H1 (cell line): Measurements from ENCODE around the gene SENP2. TPM values are rescaled to one million over a fixed set of nuclear protein-coding genes. Genes with fewer than 3 reads are reported as not detected.

Experiments used
- ATF2 ChIP-seq: IDR thresholded peaks from 2 replicates; pipeline ENCODE4 v1.6.1; 2012; ENCODE audit warnings: low read length, inconsistent platforms
- E2F6 ChIP-seq: IDR thresholded peaks from 2 replicates; pipeline ENCODE4 v1.6.1; 2012; ENCODE audit warnings: inconsistent platforms
- KDM1A ChIP-seq: fragments of 200-600, 300-600 bp; sonication (generic); IDR thresholded peaks from 2 replicates; pipeline ENCODE4 v1.7.1; 2016; ENCODE audit warnings: mild to moderate bottlenecking, low read length, borderline replicate concordance
- KDM4A ChIP-seq: IDR thresholded peaks from one replicate; pipeline ENCODE4 v1.7.1; 2012; ENCODE audit warnings: low read depth, mild to moderate bottlenecking, moderate library complexity, low read length, inconsistent platforms; ENCODE audit not compliant: severe bottlenecking
- RNF2 ChIP-seq: fragments of 200-900, 300-1000 bp; sonication (generic); IDR thresholded peaks from 2 replicates; pipeline ENCODE4 v1.7.1; 2016; ENCODE audit warnings: borderline replicate concordance, low read depth, mild to moderate bottlenecking, antibody characterized with exemption, low read length; ENCODE audit not compliant: poor library complexity, severe bottlenecking; ENCODE audit errors: missing control alignments
- TBP ChIP-seq: IDR thresholded peaks from 2 replicates; pipeline ENCODE4 v1.6.1; 2011; ENCODE audit warnings: low read depth, low read length, improper control_type of control experiment
- polyA plus RNA-seq, 7 experiments: library from polyadenylated mRNA; depleted of rRNA in 3 of 7; stranded (reverse) in 5 of 7; unstranded in 2 of 7; fragments of >200 nt in 5 of 7; fragments of 200-250 nt in 2 of 7; gene quantifications; 1 replicate in 5 of 7; 2 replicates in 1 of 7; 4 replicates in 1 of 7; pipeline versions ENCODE4 v1.2.1 to v1.2.3, GENCODE V29; 2011 to 2013; ENCODE audit warnings: missing spikeins in 2 of 7, mixed read lengths in 2 of 7
- total RNA-seq: library from RNA; stranded (reverse); fragmentation: NEBNext Ultra II Directional; extraction: Animal tissue kit (Norgen Biotek cat#: 25700); gene quantifications from 2 replicates; pipeline ENCODE4 v1.2.1, GENCODE V29; 2021

SENP2 gene
- total and polyA plus RNA-seq, 2 of the 8 experiments (the other 6 are each of a cell fraction or from before 2014, with no cell fraction given) = 25.2 to 69.3 TPM

- no peak for TF ChIP-seq E2F6
- no peak for TF ChIP-seq ATF2
- no peak for TF ChIP-seq TBP
- TF ChIP-seq KDM4A = no peak
- TF ChIP-seq RNF2 = no peak
- no peak for TF ChIP-seq KDM1A
Observed at GRCh38 chr3:185586686-185587039, 568 bp downstream of the SENP2 start (continued).
